GM19468 (cell line): ENCODE results near the gene TUBAL3.
A peak's percentile ranks its signal among the peaks of the same experiment; 100 is the strongest.
"Not testable (repeated sequence)": the region's sequence is repeated elsewhere in the genome, so short reads cannot be mapped to it uniquely, and the experiment has no call there.

Source experiments
- ATAC-seq: cut with Tn5 transposase; IDR thresholded peaks from one replicate; pipeline ENCODE4 v1.9.1; 2021; ENCODE audit warnings: mild to moderate bottlenecking, moderate library complexity, moderate number of reproducible peaks; ENCODE audit not compliant: unreplicated experiment; ENCODE audit errors: extremely low read depth

TUBAL3 gene

GRCh38 chr10:5428133-5428532 is 23.5 kb upstream of the TUBAL3 start:
- ATAC-seq: no peak

GRCh38 chr10:5424751-5425150 is 20.1 kb upstream of the TUBAL3 start:
- no peak for ATAC-seq

GRCh38 chr10:5423771-5424170 is 19.1 kb upstream of the TUBAL3 start:
- no peak for ATAC-seq

- no peak for ATAC-seq
These were observed 15.0 kb upstream of the TUBAL3 start for GRCh38 chr10:5419466-5420094.

- ATAC-seq: no peak
These were observed 14.0 kb upstream of the TUBAL3 start for GRCh38 chr10:5418584-5418983.

- ATAC-seq: no peak
These were observed 12.4 kb upstream of the TUBAL3 start for GRCh38 chr10:5416981-5417380.

- ATAC-seq: no peak
These were observed 8.6 kb upstream of the TUBAL3 start for GRCh38 chr10:5413012-5413938.

- ATAC-seq: peak; percentile 95
These were observed 7.8 kb upstream of the TUBAL3 start, which contains the start of gene NET1 for GRCh38 chr10:5412277-5412941. Gene NET1, plus strand, starts transcription at chr10:5412557. Its CDS starts 136 bp downstream, at chr10:5412693.

- ATAC-seq: no peak
These were observed 7.3 kb upstream of the TUBAL3 start for GRCh38 chr10:5411941-5412276.

- not testable (repeated sequence) for ATAC-seq
These were observed 6.2 kb upstream of the TUBAL3 start for GRCh38 chr10:5410787-5411186.

- no peak for ATAC-seq
These were observed 2.3 kb upstream of the TUBAL3 start for GRCh38 chr10:5406918-5407317.

GRCh38 chr10:5402798-5403197 is 1.8 kb downstream of the TUBAL3 start:
- no peak for ATAC-seq

- ATAC-seq: no peak
These were observed 4.0 kb downstream of the TUBAL3 start for GRCh38 chr10:5400468-5401240.

- ATAC-seq: no peak
These were observed 5.3 kb downstream of the TUBAL3 start for GRCh38 chr10:5399332-5399731.

GRCh38 chr10:5396556-5397300 is 7.9 kb downstream of the TUBAL3 start:
- no peak for ATAC-seq

- ATAC-seq: no peak
These were observed 9.5 kb downstream of the TUBAL3 start for GRCh38 chr10:5395168-5395567.

- ATAC-seq: no peak
These were observed 11.1 kb downstream of the TUBAL3 start for GRCh38 chr10:5393529-5393928.

- ATAC-seq: no peak
These were observed 12.8 kb downstream of the TUBAL3 start for GRCh38 chr10:5391790-5392189.

GRCh38 chr10:5390607-5391205 is 13.9 kb downstream of the TUBAL3 start:
- ATAC-seq: no peak
